SK-N-SH treated with all-trans-retinoic acid at 6 μM for 48 hours (cell line): ENCODE data around the gene C2CD4D.

Experiments
- ATAC-seq: fragments of 200-7000 bp; cut with Tn5 transposase; 3 replicates; pipeline ENCODE4 v1.9.1; 2020; ENCODE audit warnings: mild to moderate bottlenecking, moderate library complexity
- ARNTL ChIP-seq: fragments of 450-650 bp; formaldehyde crosslinking; IDR thresholded peaks from 2 replicates; pipeline ENCODE4 v1.5.0; 2020; ENCODE audit warnings: low read depth, mild to moderate bottlenecking, moderate library complexity, borderline replicate concordance
- BACH2 ChIP-seq: fragments of 250-450 bp; sonication (Bioruptor Pico); IDR thresholded peaks from 2 replicates; pipeline ENCODE4 v1.9.0; 2021; ENCODE audit warnings: mild to moderate bottlenecking, borderline replicate concordance
- GLIS3 ChIP-seq: fragments of 250-450 bp; sonication (Bioruptor Pico); IDR thresholded peaks from 2 replicates; pipeline ENCODE4 v1.5.0; 2020; ENCODE audit warnings: mild to moderate bottlenecking, moderate library complexity
- ISL1 ChIP-seq: fragments of 250-450 bp; sonication (Bioruptor Pico); IDR thresholded peaks from 2 replicates; pipeline ENCODE4 v2.1.2; 2022; ENCODE audit warnings: mild to moderate bottlenecking, moderate library complexity
- OSR1 ChIP-seq: fragments of 250-450 bp; sonication (Bioruptor Pico); IDR thresholded peaks from 2 replicates; pipeline ENCODE4 v1.8.0; 2022; ENCODE audit warnings: moderate library complexity, mild to moderate bottlenecking, inconsistent platforms
- PPARA ChIP-seq: fragments of 250-450 bp; sonication (Bioruptor Pico); IDR thresholded peaks from 2 replicates; pipeline ENCODE4 v1.5.0; 2020; ENCODE audit warnings: mild to moderate bottlenecking, borderline replicate concordance
- TCF4 ChIP-seq: fragments of 250-450 bp; sonication (Bioruptor Pico); IDR thresholded peaks from 2 replicates; pipeline ENCODE4 v1.8.0; 2021; ENCODE audit warnings: mild to moderate bottlenecking, moderate library complexity, borderline replicate concordance
- TOX ChIP-seq: fragments of 250-450 bp; sonication (Bioruptor Pico); IDR thresholded peaks from 2 replicates; pipeline ENCODE4 v1.8.0; 2021; ENCODE audit warnings: mild to moderate bottlenecking, moderate library complexity, borderline replicate concordance
- ZC3H10 ChIP-seq: fragments of 250-450 bp; sonication (Bioruptor Pico); IDR thresholded peaks from 2 replicates; pipeline ENCODE4 v1.5.1; 2021; ENCODE audit warnings: mild to moderate bottlenecking, moderate library complexity
- ZFP3 ChIP-seq: fragments of 250-450 bp; sonication (Bioruptor Pico); IDR thresholded peaks from 2 replicates; pipeline ENCODE4 v1.5.0; 2020; ENCODE audit warnings: mild to moderate bottlenecking, moderate library complexity
- ZFP30 ChIP-seq: fragments of 450-650 bp; formaldehyde crosslinking; IDR thresholded peaks from 2 replicates; pipeline ENCODE4 v1.5.0; 2022; ENCODE audit warnings: mild to moderate bottlenecking, moderate library complexity
- ZNF565 ChIP-seq: fragments of 450-650 bp; formaldehyde crosslinking; conservative IDR thresholded peaks from 2 replicates; pipeline ENCODE4 v1.5.0; 2020; ENCODE audit warnings: low read depth, mild to moderate bottlenecking, moderate library complexity
- ZNF70 ChIP-seq: fragments of 450-650 bp; formaldehyde crosslinking; IDR thresholded peaks from 2 replicates; pipeline ENCODE4 v1.5.0; 2020; ENCODE audit warnings: mild to moderate bottlenecking, moderate library complexity
- ZNF8 ChIP-seq: fragments of 450-650 bp; formaldehyde crosslinking; IDR thresholded peaks from 2 replicates; pipeline ENCODE4 v1.5.0; 2020; ENCODE audit warnings: mild to moderate bottlenecking, moderate library complexity
- TF ChIP-seq, protein P1 (sequence below): fragments of 250-450 bp; sonication (Bioruptor Pico); IDR thresholded peaks from 2 replicates; pipeline ENCODE4 v1.5.1; 2020; ENCODE audit warnings: low read depth, mild to moderate bottlenecking, moderate library complexity
- TF ChIP-seq, protein P2 (sequence below): fragments of 250-450 bp; sonication (Bioruptor Pico); IDR thresholded peaks from 2 replicates; pipeline ENCODE4 v1.8.0; 2020; ENCODE audit warnings: mild to moderate bottlenecking, moderate library complexity, borderline replicate concordance
- TF ChIP-seq, protein P3 (sequence below): fragments of 250-450 bp; sonication (Bioruptor Pico); IDR thresholded peaks from 2 replicates; pipeline ENCODE4 v1.5.0; 2020; ENCODE audit warnings: mild to moderate bottlenecking, moderate library complexity
- TF ChIP-seq, protein P4 (sequence below): fragments of 250-450 bp; sonication (Bioruptor Pico); IDR thresholded peaks from 2 replicates; pipeline ENCODE4 v1.5.1; 2021; ENCODE audit warnings: mild to moderate bottlenecking, moderate library complexity

C2CD4D gene

DNA sequence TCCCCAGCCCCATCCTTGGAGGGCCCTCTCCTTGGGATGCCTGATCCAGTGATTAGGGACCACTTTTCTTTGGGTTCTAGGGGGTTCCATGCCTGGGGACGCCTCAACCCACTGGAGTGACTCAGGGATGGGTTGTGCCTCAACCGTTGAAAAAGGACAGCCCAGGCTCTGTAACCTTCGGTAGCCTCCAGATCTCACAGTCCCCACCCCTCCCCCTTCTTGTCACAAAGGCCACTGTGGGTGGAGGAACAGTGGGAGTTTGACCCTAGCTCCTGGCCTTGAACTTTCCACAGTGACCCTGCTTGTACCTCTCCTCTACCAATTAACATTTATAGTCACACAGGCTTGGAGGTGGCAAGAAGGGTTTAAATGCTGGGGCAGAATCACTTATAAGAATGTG lies 5.4 kb downstream of the C2CD4D start (continued):
- TF ChIP-seq, protein P1, sequence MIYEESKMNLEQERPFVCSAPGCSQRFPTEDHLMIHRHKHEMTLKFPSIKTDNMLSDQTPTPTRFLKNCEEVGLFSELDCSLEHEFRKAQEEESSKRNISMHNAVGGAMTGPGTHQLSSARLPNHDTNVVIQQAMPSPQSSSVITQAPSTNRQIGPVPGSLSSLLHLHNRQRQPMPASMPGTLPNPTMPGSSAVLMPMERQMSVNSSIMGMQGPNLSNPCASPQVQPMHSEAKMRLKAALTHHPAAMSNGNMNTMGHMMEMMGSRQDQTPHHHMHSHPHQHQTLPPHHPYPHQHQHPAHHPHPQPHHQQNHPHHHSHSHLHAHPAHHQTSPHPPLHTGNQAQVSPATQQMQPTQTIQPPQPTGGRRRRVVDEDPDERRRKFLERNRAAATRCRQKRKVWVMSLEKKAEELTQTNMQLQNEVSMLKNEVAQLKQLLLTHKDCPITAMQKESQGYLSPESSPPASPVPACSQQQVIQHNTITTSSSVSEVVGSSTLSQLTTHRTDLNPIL (CRISPR knock-in tag), result no peak
- TF ChIP-seq ZFP30 (CRISPR knock-in tag) (no peak), TCF4 (CRISPR knock-in tag) (no peak), ARNTL (CRISPR knock-in tag) (no peak), GLIS3 (CRISPR knock-in tag) (no peak), PPARA (CRISPR knock-in tag) (no peak), ZNF70 (CRISPR knock-in tag) (no peak), ZC3H10 (CRISPR knock-in tag) (no peak), ZNF8 (CRISPR knock-in tag) (no peak)
- TF ChIP-seq, all 23 proteins: peak for 0

DNA sequence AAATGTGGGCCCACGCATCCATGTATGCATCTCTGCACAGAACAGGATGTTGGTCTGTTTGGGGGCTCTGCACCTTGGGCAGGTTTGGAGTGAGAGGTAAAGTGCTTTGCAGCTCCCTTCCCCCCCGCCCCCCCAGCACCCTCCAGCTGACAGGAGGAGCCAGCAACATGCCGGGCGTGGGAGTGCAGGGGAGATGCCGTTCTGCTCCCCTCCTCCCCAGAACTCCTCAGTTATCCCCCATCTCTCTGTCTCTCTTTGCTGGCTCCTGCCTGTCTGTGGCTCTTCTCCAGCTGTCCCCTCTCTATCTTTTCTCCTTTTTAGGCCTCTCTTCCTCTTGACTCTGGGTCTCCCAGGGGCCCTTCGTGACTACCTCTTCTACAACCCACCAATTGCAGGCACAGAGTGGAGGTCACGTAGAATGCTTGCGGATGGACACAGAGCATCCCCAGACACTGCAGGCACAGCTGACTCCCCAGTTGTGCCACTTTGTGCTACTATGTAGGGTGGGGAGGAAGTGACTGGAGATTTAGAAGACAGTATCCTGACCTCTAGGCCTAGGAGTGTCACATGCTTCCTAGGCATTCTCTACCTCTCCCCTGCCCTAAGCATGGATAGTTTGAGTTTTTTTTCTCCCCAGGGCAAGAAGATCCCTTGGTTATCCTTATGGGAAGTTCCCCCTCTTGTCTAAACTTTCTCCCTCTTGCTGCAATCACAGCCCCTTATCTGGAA lies 6.3 kb downstream of the C2CD4D start:
- no peak for TF ChIP-seq ZNF565 (CRISPR knock-in tag)
- TF ChIP-seq, protein P2, sequence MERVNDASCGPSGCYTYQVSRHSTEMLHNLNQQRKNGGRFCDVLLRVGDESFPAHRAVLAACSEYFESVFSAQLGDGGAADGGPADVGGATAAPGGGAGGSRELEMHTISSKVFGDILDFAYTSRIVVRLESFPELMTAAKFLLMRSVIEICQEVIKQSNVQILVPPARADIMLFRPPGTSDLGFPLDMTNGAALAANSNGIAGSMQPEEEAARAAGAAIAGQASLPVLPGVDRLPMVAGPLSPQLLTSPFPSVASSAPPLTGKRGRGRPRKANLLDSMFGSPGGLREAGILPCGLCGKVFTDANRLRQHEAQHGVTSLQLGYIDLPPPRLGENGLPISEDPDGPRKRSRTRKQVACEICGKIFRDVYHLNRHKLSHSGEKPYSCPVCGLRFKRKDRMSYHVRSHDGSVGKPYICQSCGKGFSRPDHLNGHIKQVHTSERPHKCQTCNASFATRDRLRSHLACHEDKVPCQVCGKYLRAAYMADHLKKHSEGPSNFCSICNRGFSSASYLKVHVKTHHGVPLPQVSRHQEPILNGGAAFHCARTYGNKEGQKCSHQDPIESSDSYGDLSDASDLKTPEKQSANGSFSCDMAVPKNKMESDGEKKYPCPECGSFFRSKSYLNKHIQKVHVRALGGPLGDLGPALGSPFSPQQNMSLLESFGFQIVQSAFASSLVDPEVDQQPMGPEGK (CRISPR knock-in tag), result no peak
- no peak for TF ChIP-seq ZFP30 (CRISPR knock-in tag)
- no peak for TF ChIP-seq ZFP3 (CRISPR knock-in tag)
- TF ChIP-seq, protein P1 (CRISPR knock-in tag), result no peak
- no peak for TF ChIP-seq ZNF8 (CRISPR knock-in tag)
- no peak for TF ChIP-seq TOX (CRISPR knock-in tag)
- TF ChIP-seq PPARA (CRISPR knock-in tag), result no peak
- TF ChIP-seq TCF4 (CRISPR knock-in tag), result no peak
- no peak for TF ChIP-seq OSR1 (CRISPR knock-in tag)
- TF ChIP-seq, protein P3, sequence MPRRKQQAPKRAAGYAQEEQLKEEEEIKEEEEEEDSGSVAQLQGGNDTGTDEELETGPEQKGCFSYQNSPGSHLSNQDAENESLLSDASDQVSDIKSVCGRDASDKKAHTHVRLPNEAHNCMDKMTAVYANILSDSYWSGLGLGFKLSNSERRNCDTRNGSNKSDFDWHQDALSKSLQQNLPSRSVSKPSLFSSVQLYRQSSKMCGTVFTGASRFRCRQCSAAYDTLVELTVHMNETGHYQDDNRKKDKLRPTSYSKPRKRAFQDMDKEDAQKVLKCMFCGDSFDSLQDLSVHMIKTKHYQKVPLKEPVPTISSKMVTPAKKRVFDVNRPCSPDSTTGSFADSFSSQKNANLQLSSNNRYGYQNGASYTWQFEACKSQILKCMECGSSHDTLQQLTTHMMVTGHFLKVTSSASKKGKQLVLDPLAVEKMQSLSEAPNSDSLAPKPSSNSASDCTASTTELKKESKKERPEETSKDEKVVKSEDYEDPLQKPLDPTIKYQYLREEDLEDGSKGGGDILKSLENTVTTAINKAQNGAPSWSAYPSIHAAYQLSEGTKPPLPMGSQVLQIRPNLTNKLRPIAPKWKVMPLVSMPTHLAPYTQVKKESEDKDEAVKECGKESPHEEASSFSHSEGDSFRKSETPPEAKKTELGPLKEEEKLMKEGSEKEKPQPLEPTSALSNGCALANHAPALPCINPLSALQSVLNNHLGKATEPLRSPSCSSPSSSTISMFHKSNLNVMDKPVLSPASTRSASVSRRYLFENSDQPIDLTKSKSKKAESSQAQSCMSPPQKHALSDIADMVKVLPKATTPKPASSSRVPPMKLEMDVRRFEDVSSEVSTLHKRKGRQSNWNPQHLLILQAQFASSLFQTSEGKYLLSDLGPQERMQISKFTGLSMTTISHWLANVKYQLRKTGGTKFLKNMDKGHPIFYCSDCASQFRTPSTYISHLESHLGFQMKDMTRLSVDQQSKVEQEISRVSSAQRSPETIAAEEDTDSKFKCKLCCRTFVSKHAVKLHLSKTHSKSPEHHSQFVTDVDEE (CRISPR knock-in tag), result no peak
- TF ChIP-seq, all 23 proteins: peak for 0
- ATAC-seq, result no peak

DNA sequence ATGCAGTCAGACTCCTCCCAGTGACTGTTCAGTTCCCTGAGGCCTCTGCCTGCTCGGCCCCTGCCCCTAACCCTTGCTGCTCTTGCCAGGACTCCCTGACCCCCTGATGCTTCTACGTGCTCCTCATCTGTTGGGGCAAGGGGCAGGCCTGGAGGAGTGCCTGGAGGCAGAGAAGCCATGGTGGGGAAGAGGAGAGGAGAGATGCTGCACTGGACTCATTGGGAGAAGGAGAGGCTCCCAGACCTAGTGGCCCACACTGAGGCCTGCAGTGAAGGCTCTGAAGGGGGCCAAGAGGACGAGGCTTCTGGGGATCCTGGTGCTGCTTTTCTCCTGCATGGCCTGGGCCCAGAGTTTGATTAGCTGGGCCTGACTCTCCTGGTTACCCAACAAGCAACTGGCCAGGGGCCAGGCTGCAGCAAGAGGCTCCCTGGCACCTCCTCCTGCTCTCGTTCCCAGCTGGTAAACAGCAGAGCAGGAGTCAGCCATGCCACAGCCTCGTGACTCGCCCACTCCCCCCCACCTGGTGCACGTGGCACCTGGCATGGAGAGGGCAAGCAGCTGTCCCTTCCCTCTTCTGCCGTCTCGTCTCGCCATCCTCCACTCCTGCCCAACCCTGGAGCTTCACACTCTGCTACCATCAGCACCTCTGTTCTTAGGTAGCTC lies 7.2 kb downstream of the C2CD4D start:
- peak; percentile 13 for ATAC-seq
- TF ChIP-seq ISL1, result no peak
- TF ChIP-seq ARNTL (CRISPR knock-in tag), result peak; percentile 91; the same call in 1 of the 2 replicates
- TF ChIP-seq TCF4 (CRISPR knock-in tag), result no peak

DNA sequence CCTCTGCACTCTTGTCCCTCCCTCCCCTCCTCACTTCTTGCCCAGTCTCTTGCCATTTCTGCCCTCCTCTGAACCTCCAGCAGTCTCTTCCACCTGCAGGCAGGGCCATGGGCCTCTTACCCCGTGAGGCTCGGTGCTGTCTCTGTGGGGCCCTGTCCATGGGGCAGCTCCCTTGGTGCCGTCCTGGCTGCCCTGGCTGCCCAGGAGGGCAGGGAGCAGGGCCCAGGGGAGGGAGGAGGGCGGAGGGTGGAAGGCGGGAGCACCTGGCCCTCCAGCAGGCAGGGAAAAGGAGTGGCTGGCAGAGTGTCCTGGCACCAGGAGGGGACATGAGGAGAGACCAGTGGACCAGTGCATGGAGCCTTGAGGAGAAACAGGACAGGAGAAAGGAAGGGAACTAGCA lies 8.0 kb downstream of the C2CD4D start, which contains the start of gene RORC:
TSS of gene RORC (minus strand) at position 198 of the 400 bp plus-strand sequence. CDS start at position 160, 38 bp downstream.
- ATAC-seq, result no peak
- TF ChIP-seq ZFP3 (CRISPR knock-in tag), result no peak
- TF ChIP-seq, protein P3 (CRISPR knock-in tag), result no peak
- no peak for TF ChIP-seq BACH2 (CRISPR knock-in tag)
- TF ChIP-seq, protein P2 (CRISPR knock-in tag), result no peak
- TF ChIP-seq, protein P4, sequence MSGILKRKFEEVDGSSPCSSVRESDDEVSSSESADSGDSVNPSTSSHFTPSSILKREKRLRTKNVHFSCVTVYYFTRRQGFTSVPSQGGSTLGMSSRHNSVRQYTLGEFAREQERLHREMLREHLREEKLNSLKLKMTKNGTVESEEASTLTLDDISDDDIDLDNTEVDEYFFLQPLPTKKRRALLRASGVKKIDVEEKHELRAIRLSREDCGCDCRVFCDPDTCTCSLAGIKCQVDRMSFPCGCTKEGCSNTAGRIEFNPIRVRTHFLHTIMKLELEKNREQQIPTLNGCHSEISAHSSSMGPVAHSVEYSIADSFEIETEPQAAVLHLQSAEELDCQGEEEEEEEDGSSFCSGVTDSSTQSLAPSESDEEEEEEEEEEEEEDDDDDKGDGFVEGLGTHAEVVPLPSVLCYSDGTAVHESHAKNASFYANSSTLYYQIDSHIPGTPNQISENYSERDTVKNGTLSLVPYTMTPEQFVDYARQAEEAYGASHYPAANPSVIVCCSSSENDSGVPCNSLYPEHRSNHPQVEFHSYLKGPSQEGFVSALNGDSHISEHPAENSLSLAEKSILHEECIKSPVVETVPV, result no peak
- TF ChIP-seq OSR1 (CRISPR knock-in tag), result no peak
